ENCODE measurements around the gene SLC35F4.

- TF ChIP-seq TARDBP (IDR thresholded peaks at IDR 0.05; ENCODE audit: borderline replicate concordance) (no peak), GABPA (IDR thresholded peaks at IDR 0.05; ENCODE audit: low read depth) (no peak), CTCF (IDR thresholded peaks at IDR 0.05 in 2 of 3, conservative IDR thresholded peaks at IDR 0.05 in 1 of 3; ENCODE audit: control insufficient read depth in 2 of 3, extremely low read depth in 1 of 3, insufficient read depth in 1 of 3, low read depth in 3 of 3, low read length in 3 of 3) (no peak), EZH2 (IDR thresholded peaks at IDR 0.05; ENCODE audit: borderline replicate concordance, control insufficient read depth, low read depth, low read length) (no peak), FOXM1 (IDR thresholded peaks at IDR 0.05; ENCODE audit: low read depth, low read length) (no peak), ATF3 (IDR thresholded peaks at IDR 0.05; ENCODE audit: borderline replicate concordance, extremely low read depth, low read depth, low read length) (no peak)
Measured at GRCh38 chr14:57657487-57657886, 208.4 kb downstream of the SLC35F4 start.
